SK-N-SH (cell line): ENCODE measurements around the gene PRRX2. TPM values are rescaled to one million over a fixed set of nuclear protein-coding genes. Genes with fewer than 3 reads are reported as not detected.

Source experiments
- CTCF ChIA-PET: fragments of 300-600, 350-600 bp; formaldehyde crosslinking; extraction: SDS; loops from one replicate; lab custom pipeline; 2021; lab: Yijun Ruan, JAX
- POLR2A ChIA-PET: fragments of 350-600 bp; sonication (Branson Sonifier 250); formaldehyde crosslinking; extraction: SDS; loops from one replicate; lab custom pipeline; 2020; ENCODE audit warnings: antibody characterized with exemption, inconsistent platforms; lab: Yijun Ruan, JAX
- DNase-seq: peaks from one replicate; pipeline ENCODE4 v3.0.0; 2012
- H2AFZ ChIP-seq: fragments of 200-600 bp; sonication (generic); 2 replicates; pipeline ENCODE4 v1.8.1; 2016; ENCODE audit warnings: antibody characterized with exemption, mild to moderate bottlenecking, low read depth
- H3F3A ChIP-seq: fragments of 200-600 bp; sonication (generic); replicated peaks from 2 replicates; pipeline ENCODE3; 2016; ENCODE audit warnings: antibody characterized with exemption, mild to moderate bottlenecking; ENCODE audit not compliant: insufficient read depth
- H3K27ac ChIP-seq, 2 experiments: fragments of 200-500 bp in 1 of 2; fragments of 200-600 bp in 1 of 2; sonication (Bioruptor generic) in 1 of 2; sonication (generic), shearing (Covaris generic) in 1 of 2; 2 replicates each; pipeline versions ENCODE4 v1.5.1 to v1.6.1; 2014 to 2016; ENCODE audit warnings: low read depth in 2 of 2, inconsistent platforms in 1 of 2, low read length in 1 of 2, mild to moderate bottlenecking in 1 of 2, mixed read lengths in 1 of 2
- H3K27me3 ChIP-seq: fragments of 200-600 bp; sonication (generic), shearing (Covaris generic); 2 replicates; pipeline ENCODE4 v1.6.1; 2016; ENCODE audit warnings: mixed run types; ENCODE audit not compliant: insufficient read depth
- H3K36me3 ChIP-seq, 2 experiments: fragments of 200-500 bp in 1 of 2; fragments of 200-600 bp in 1 of 2; sonication (Bioruptor generic) in 1 of 2; sonication (generic) in 1 of 2; replicated peaks in 1 of 2; 2 replicates each; pipeline versions ENCODE3 to v1.5.1; 2014 to 2016; ENCODE audit warnings: low read length in 1 of 2, mild to moderate bottlenecking in 1 of 2; ENCODE audit not compliant: insufficient read depth in 2 of 2, control insufficient read depth in 1 of 2
- H3K4me1 ChIP-seq, 2 experiments: fragments of 200-500 bp in 1 of 2; fragments of 200-600 bp in 1 of 2; sonication (Bioruptor generic) in 1 of 2; sonication (generic), shearing (Covaris generic) in 1 of 2; 2 replicates each; pipeline versions ENCODE4 v1.5.1 to v1.6.1; 2014 to 2016; ENCODE audit warnings: low read depth in 1 of 2, low read length in 1 of 2, mixed run types in 1 of 2; ENCODE audit not compliant: insufficient read depth in 2 of 2, control insufficient read depth in 1 of 2
- H3K4me2 ChIP-seq: fragments of 200-600 bp; sonication (generic), shearing (Covaris generic); 2 replicates; pipeline ENCODE4 v1.6.1; 2017; ENCODE audit warnings: mixed run types
- H3K4me3 ChIP-seq, 2 experiments: fragments of 200-500 bp in 1 of 2; fragments of 200-600 bp in 1 of 2; sonication (Bioruptor generic) in 1 of 2; sonication (generic), shearing (Covaris generic) in 1 of 2; 2 replicates each; pipeline versions ENCODE4 v1.5.1 to v1.8.1; 2014 to 2016; ENCODE audit warnings: low read depth in 2 of 2, inconsistent platforms in 1 of 2, low read length in 1 of 2, mild to moderate bottlenecking in 1 of 2, mixed read lengths in 1 of 2, moderate library complexity in 1 of 2
- H3K79me2 ChIP-seq: fragments of 200-600 bp; sonication (generic); 2 replicates; pipeline ENCODE4 v1.8.1; 2017; ENCODE audit warnings: mild to moderate bottlenecking; ENCODE audit not compliant: insufficient read depth
- H3K9ac ChIP-seq: fragments of 200-600 bp; sonication (generic); 2 replicates; pipeline ENCODE4 v1.6.1; 2017; ENCODE audit warnings: mixed run types
- H3K9me2 ChIP-seq: fragments of 200-600 bp; sonication (generic); 2 replicates; pipeline ENCODE4 v1.6.1; 2017; ENCODE audit warnings: mixed run types
- H3K9me3 ChIP-seq: fragments of 200-600 bp; sonication (generic); 2 replicates; pipeline ENCODE4 v1.6.1; 2017; ENCODE audit warnings: mixed run types, mild to moderate bottlenecking, moderate library complexity
- H4K20me1 ChIP-seq: fragments of 200-600 bp; sonication (generic); 2 replicates; pipeline ENCODE4 v1.6.1; 2017; ENCODE audit warnings: mild to moderate bottlenecking, mixed run types; ENCODE audit not compliant: insufficient read depth
- FOXJ3 ChIP-seq: sonication (generic); formaldehyde crosslinking; IDR thresholded peaks from 2 replicates; pipeline ENCODE4 v1.5.1; 2020; ENCODE audit warnings: mild to moderate bottlenecking, missing genetic modification reagents
- GABPA ChIP-seq: IDR thresholded peaks from 2 replicates; pipeline ENCODE4 v1.4.0; 2012; ENCODE audit warnings: low read depth, mild to moderate bottlenecking
- GATA2 ChIP-seq: sonication (generic); formaldehyde crosslinking; IDR thresholded peaks from 2 replicates; pipeline ENCODE4 v1.5.0; 2020; ENCODE audit warnings: mild to moderate bottlenecking, missing genetic modification reagents
- IRF3 ChIP-seq: fragments of 150-350 bp; IDR thresholded peaks from 2 replicates; pipeline ENCODE4 v1.6.1; 2016; ENCODE audit warnings: mild to moderate bottlenecking, low read depth, low read length
- MEF2A ChIP-seq: IDR thresholded peaks from 2 replicates; pipeline ENCODE4 v1.4.0; 2012; ENCODE audit warnings: low read depth, borderline replicate concordance
- MXI1 ChIP-seq: IDR thresholded peaks from 2 replicates; pipeline ENCODE4 v1.6.1; 2012; ENCODE audit warnings: mild to moderate bottlenecking, low read depth, low read length, improper control_type of control experiment
- POLR2AphosphoS5 ChIP-seq: IDR thresholded peaks from 2 replicates; pipeline ENCODE4 v1.6.1; 2012; ENCODE audit warnings: low read depth, low read length
- TCF12 ChIP-seq: IDR thresholded peaks from 2 replicates; pipeline ENCODE4 v1.4.0; 2012
- WGBS: methylation state at CpG from one replicate; pipeline ENCODE4 v1.1.6; 2017; ENCODE audit warnings: low lambda C conversion rate; 5-methylcytosine and 5-hydroxymethylcytosine counted together
- polyA plus RNA-seq, 3 experiments: library from polyadenylated mRNA; depleted of rRNA; stranded (reverse); fragments of >200 nt; gene quantifications; 2 replicates each; pipeline ENCODE4 v1.2.3, GENCODE V29; 2012
- TF ChIP-seq, protein P1 (sequence below): IDR thresholded peaks from 2 replicates; pipeline ENCODE4; 2012
- TF ChIP-seq, protein P2 (sequence below): IDR thresholded peaks from 2 replicates; pipeline ENCODE4 v1.6.1; 2012; ENCODE audit warnings: mild to moderate bottlenecking, low read depth, low read length, moderate library complexity
- TF ChIP-seq, protein P3 (sequence below): IDR thresholded peaks from 2 replicates; pipeline ENCODE4 v1.4.0; 2012; ENCODE audit warnings: low read depth, borderline replicate concordance

The PRRX2 gene
- polyA plus RNA-seq, 1 of the 3 experiments (the other 2 are of a cell fraction): 0.84 TPM

- no peaks in the 10 kb centered on the region for H3K9me3 ChIP-seq
- no peaks in the 10 kb centered on the region for H3K9me2 ChIP-seq
- POLR2A ChIA-PET: no interaction called here
- 0 out of 2 replicates have a peak, but pooled peaks cover 3% of the 10 kb centered on the region for H3K27me3 ChIP-seq
- WGBS: 80% methylated on average over 6 of the region's 7 CpGs
- no peaks in the 10 kb centered on the region for H3F3A ChIP-seq
- H3K27ac ChIP-seq: no peak overlapping the region
- H2AFZ ChIP-seq: no peak overlapping the region
- H3K36me3 ChIP-seq: no peaks in the 10 kb centered on the region
- no peaks in the 10 kb centered on the region for H4K20me1 ChIP-seq
- CTCF ChIA-PET: interaction anchor here (0.8 to 6.1 kb wide), 5 partner anchors 10 to 87 kb away, joined by 4 to 115 read pairs (median 73); partner anchors contain the start of gene ASB6
- peaks cover 0 to 7% of the 10 kb centered on the region in 2 experiments; a peak in 1 of 4 replicates for H3K4me1 ChIP-seq
- H3K4me2 ChIP-seq: no peak overlapping the region
- DNase-seq: no peak
- H3K9ac ChIP-seq: no peak overlapping the region
- H3K79me2 ChIP-seq: no peaks in the 10 kb centered on the region
- no peak overlapping the region for H3K4me3 ChIP-seq
- TF ChIP-seq TCF12 (no peak), MXI1 (no peak), POLR2AphosphoS5 (no peak), GATA2 (CRISPR knock-in tag) (no peak), IRF3 (no peak), GABPA (no peak), FOXJ3 (CRISPR knock-in tag) (no peak), MEF2A (no peak)
- TF ChIP-seq, protein P1, sequence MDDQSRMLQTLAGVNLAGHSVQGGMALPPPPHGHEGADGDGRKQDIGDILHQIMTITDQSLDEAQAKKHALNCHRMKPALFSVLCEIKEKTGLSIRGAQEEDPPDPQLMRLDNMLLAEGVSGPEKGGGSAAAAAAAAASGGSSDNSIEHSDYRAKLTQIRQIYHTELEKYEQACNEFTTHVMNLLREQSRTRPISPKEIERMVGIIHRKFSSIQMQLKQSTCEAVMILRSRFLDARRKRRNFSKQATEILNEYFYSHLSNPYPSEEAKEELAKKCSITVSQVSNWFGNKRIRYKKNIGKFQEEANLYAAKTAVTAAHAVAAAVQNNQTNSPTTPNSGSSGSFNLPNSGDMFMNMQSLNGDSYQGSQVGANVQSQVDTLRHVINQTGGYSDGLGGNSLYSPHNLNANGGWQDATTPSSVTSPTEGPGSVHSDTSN: no peak
- TF ChIP-seq, protein P2, sequence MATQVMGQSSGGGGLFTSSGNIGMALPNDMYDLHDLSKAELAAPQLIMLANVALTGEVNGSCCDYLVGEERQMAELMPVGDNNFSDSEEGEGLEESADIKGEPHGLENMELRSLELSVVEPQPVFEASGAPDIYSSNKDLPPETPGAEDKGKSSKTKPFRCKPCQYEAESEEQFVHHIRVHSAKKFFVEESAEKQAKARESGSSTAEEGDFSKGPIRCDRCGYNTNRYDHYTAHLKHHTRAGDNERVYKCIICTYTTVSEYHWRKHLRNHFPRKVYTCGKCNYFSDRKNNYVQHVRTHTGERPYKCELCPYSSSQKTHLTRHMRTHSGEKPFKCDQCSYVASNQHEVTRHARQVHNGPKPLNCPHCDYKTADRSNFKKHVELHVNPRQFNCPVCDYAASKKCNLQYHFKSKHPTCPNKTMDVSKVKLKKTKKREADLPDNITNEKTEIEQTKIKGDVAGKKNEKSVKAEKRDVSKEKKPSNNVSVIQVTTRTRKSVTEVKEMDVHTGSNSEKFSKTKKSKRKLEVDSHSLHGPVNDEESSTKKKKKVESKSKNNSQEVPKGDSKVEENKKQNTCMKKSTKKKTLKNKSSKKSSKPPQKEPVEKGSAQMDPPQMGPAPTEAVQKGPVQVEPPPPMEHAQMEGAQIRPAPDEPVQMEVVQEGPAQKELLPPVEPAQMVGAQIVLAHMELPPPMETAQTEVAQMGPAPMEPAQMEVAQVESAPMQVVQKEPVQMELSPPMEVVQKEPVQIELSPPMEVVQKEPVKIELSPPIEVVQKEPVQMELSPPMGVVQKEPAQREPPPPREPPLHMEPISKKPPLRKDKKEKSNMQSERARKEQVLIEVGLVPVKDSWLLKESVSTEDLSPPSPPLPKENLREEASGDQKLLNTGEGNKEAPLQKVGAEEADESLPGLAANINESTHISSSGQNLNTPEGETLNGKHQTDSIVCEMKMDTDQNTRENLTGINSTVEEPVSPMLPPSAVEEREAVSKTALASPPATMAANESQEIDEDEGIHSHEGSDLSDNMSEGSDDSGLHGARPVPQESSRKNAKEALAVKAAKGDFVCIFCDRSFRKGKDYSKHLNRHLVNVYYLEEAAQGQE: no peak
- TF ChIP-seq, protein P3, sequence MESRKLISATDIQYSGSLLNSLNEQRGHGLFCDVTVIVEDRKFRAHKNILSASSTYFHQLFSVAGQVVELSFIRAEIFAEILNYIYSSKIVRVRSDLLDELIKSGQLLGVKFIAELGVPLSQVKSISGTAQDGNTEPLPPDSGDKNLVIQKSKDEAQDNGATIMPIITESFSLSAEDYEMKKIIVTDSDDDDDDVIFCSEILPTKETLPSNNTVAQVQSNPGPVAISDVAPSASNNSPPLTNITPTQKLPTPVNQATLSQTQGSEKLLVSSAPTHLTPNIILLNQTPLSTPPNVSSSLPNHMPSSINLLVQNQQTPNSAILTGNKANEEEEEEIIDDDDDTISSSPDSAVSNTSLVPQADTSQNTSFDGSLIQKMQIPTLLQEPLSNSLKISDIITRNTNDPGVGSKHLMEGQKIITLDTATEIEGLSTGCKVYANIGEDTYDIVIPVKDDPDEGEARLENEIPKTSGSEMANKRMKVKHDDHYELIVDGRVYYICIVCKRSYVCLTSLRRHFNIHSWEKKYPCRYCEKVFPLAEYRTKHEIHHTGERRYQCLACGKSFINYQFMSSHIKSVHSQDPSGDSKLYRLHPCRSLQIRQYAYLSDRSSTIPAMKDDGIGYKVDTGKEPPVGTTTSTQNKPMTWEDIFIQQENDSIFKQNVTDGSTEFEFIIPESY: no peak
These were observed 63.3 kb downstream of the PRRX2 start for GRCh38 chr9:129728744-129729143.
